Measurements from ENCODE around the gene SCN11A. TPM values are rescaled to one million over a fixed set of nuclear protein-coding genes. Genes with fewer than 3 reads are reported as not detected.

The SCN11A gene
- total and polyA plus RNA-seq, 9 of the 15 experiments (the other 6 are each of a cell fraction or from before 2014, with no cell fraction given): 0.01 to 0.05 (median 0.04) TPM; not detected in 6

DNA sequence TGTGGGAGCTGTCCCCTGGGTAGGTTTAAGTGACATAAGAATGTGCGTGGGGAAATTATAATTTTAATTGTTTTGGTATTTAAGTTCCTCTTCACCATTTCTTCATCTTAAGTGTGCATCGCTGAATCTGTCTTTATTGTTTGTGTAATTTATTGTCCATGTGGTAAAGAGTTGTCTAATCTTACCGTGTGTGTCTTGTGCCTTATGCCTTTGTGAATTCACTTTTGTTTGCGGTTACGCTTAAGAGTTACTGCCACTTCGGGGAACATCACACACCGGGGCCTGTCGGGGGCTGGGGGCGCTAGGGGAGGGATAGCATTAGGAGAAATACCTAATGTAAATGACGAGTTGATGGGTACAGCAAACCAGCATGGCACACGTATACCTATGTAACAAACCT is 839 bp upstream of the SCN11A start:
- Histone ChIP-seq H4K20me1 (replicated peaks; ENCODE audit: control insufficient read depth, insufficient read depth, low read length) (no peaks in the 10 kb centered on the region), H3K9me3 (replicated peaks; ENCODE audit: control insufficient read depth, insufficient read depth, low read depth, low read length) (peaks cover 3% of the 10 kb centered on the region; the same call in 1 of the 2 replicates), H3K27ac (ENCODE audit: extremely low read depth, low read depth, low read length) (peak overlapping the region; percentile 88), H3K4me2 (ENCODE audit: insufficient read depth, low read length) (peak overlapping the region; percentile 99), H3K4me1 (replicated peaks in 1 of 2; ENCODE audit: control insufficient read depth in 2 of 2, insufficient read depth in 2 of 2, low read length in 2 of 2) (peaks cover 5 to 9% of the 10 kb centered on the region in 2 experiments; a peak in 4 of 5 replicates), H2AFZ (ENCODE audit: low read depth, low read length) (peak overlapping the region; percentile 98), H3K79me2 (ENCODE audit: control insufficient read depth, insufficient read depth, low read length) (peaks cover 46% of the 10 kb centered on the region), H3K9me1 (ENCODE audit: control insufficient read depth, insufficient read depth, low read length) (no peaks in the 10 kb centered on the region), H3K4me3 (peak overlapping the region; percentile 90), H3K36me3 (ENCODE audit: control insufficient read depth, insufficient read depth, low read length) (no peaks in the 10 kb centered on the region), H3K27me3 (ENCODE audit: control insufficient read depth in 2 of 2, insufficient read depth in 2 of 2, low read length in 2 of 2) (no peaks in the 10 kb centered on the region), H3K9ac (ENCODE audit: insufficient read depth in 1 of 2, low read depth in 2 of 2, low read length in 2 of 2) (peak overlapping the region; percentile 69 to 96)
- intact Hi-C loops (cut with micrococcal nuclease): no loop called here
- in situ Hi-C loops (cut with MboI): no loop called here
- no TSS peak for BruUV-seq (replicated peaks)
- ATAC-seq (peak; percentile 25), DNase-seq (ENCODE audit: extremely low read depth in 1 of 4, low spot score in 3 of 4) (peak in 1 of 4 experiments; percentile 23), FAIRE-seq (no peak)
- 1% methylated on average over 11 of the region's 11 CpGs for WGBS (ENCODE audit: insufficient coverage, low coverage, missing lambda C conversion rate)
- POLR2A ChIA-PET: no interaction called here
- CTCF ChIA-PET (ENCODE audit: low intra/inter-chr PET ratio): no interaction called here
- TF ChIP-seq SMARCE1 (IDR thresholded peaks at IDR 0.05): 0 out of 2 replicates have a peak, but pooled peaks have one; percentile 16
- TF ChIP-seq ZNF584 (CRISPR knock-in tag; IDR thresholded peaks at IDR 0.05; ENCODE audit: low read depth): no peak
- TF ChIP-seq, protein P1, sequence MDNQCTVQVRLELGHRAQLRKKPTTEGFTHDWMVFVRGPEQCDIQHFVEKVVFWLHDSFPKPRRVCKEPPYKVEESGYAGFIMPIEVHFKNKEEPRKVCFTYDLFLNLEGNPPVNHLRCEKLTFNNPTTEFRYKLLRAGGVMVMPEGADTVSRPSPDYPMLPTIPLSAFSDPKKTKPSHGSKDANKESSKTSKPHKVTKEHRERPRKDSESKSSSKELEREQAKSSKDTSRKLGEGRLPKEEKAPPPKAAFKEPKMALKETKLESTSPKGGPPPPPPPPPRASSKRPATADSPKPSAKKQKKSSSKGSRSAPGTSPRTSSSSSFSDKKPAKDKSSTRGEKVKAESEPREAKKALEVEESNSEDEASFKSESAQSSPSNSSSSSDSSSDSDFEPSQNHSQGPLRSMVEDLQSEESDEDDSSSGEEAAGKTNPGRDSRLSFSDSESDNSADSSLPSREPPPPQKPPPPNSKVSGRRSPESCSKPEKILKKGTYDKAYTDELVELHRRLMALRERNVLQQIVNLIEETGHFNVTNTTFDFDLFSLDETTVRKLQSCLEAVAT (IDR thresholded peaks at IDR 0.05): 0 out of 4 replicates have a peak, but pooled peaks of 1 of the 2 experiments have one; percentile 46
- no peak for TF ChIP-seq SAP30 (IDR thresholded peaks at IDR 0.05; ENCODE audit: borderline replicate concordance, insufficient read depth, low read depth, low read length, poor library complexity, severe bottlenecking)
- no peak for TF ChIP-seq ZNF175 (CRISPR knock-in tag; IDR thresholded peaks at IDR 0.05; ENCODE audit: low read depth)
- TF ChIP-seq POLR2G (IDR thresholded peaks at IDR 0.05; ENCODE audit: low read depth, low read length): no peak
